PFSK-1 (cell line): ENCODE data around the gene SKA3. TPM values are rescaled to one million over a fixed set of nuclear protein-coding genes. Genes with fewer than 3 reads are reported as not detected.

Source experiments
- FOXP2 ChIP-seq: optimal IDR thresholded peaks from 2 replicates; pipeline ENCODE3; 2011; ENCODE audit warnings: borderline replicate concordance, control low read depth, inconsistent platforms; ENCODE audit not compliant: insufficient read depth; ENCODE audit errors: extremely low read length, extremely low read depth
- POLR2AphosphoS5 ChIP-seq: IDR thresholded peaks from 2 replicates; pipeline ENCODE4 v1.6.1; 2012; ENCODE audit warnings: low read depth, mild to moderate bottlenecking, control low read depth, low read length, moderate library complexity
- SIN3A ChIP-seq: IDR thresholded peaks from 2 replicates; pipeline ENCODE4 v1.6.1; 2012; ENCODE audit warnings: mild to moderate bottlenecking, low read length, moderate library complexity, borderline replicate concordance; ENCODE audit not compliant: insufficient read depth
- TAF1 ChIP-seq: IDR thresholded peaks from 2 replicates; pipeline ENCODE4 v1.6.1; 2012; ENCODE audit warnings: low read length, control low read depth, borderline replicate concordance; ENCODE audit not compliant: insufficient read depth
- polyA plus RNA-seq: library from polyadenylated mRNA; unstranded; fragments of >200 nt; gene quantifications from one replicate; pipeline ENCODE4 v1.2.1, GENCODE V29; 2012; ENCODE audit warnings: low read depth, missing spikeins; ENCODE audit not compliant: insufficient read length
- TF ChIP-seq, protein P1 (sequence below), 2 experiments: IDR thresholded peaks; 2 replicates each; pipeline versions ENCODE4 v1.6.1 to v1.8.0; 2011 to 2012; ENCODE audit warnings: low read depth in 2 of 2, low read length in 2 of 2, control low read depth in 1 of 2, inconsistent platforms in 1 of 2, mild to moderate bottlenecking in 1 of 2, moderate library complexity in 1 of 2; ENCODE audit not compliant: insufficient read depth in 1 of 2

Gene SKA3
- 13.1 TPM for polyA plus RNA-seq

- peak; percentile 75 for TF ChIP-seq TAF1
- TF ChIP-seq POLR2AphosphoS5: peak; percentile 88
- TF ChIP-seq SIN3A: no peak
- TF ChIP-seq FOXP2: peak; percentile 10
- TF ChIP-seq, protein P1, sequence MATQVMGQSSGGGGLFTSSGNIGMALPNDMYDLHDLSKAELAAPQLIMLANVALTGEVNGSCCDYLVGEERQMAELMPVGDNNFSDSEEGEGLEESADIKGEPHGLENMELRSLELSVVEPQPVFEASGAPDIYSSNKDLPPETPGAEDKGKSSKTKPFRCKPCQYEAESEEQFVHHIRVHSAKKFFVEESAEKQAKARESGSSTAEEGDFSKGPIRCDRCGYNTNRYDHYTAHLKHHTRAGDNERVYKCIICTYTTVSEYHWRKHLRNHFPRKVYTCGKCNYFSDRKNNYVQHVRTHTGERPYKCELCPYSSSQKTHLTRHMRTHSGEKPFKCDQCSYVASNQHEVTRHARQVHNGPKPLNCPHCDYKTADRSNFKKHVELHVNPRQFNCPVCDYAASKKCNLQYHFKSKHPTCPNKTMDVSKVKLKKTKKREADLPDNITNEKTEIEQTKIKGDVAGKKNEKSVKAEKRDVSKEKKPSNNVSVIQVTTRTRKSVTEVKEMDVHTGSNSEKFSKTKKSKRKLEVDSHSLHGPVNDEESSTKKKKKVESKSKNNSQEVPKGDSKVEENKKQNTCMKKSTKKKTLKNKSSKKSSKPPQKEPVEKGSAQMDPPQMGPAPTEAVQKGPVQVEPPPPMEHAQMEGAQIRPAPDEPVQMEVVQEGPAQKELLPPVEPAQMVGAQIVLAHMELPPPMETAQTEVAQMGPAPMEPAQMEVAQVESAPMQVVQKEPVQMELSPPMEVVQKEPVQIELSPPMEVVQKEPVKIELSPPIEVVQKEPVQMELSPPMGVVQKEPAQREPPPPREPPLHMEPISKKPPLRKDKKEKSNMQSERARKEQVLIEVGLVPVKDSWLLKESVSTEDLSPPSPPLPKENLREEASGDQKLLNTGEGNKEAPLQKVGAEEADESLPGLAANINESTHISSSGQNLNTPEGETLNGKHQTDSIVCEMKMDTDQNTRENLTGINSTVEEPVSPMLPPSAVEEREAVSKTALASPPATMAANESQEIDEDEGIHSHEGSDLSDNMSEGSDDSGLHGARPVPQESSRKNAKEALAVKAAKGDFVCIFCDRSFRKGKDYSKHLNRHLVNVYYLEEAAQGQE (IDR thresholded peaks at IDR 0.05; ENCODE audit: insufficient read depth in 1 of 2, low read depth in 2 of 2, low read length in 2 of 2): 0 out of 4 replicates have a peak, but pooled peaks of 1 of the 2 experiments have one; percentile 24
These were observed at the start of gene SKA3, which contains the start of gene MRPL57 for GRCh38 chr13:21176215-21176981. Gene SKA3 (minus strand): TSS chr13:21176552. CDS start chr13:21176477, 75 bp downstream. Gene MRPL57 (plus strand): TSS chr13:21176658. CDS start chr13:21176917, 259 bp downstream.

GRCh38 chr13:21225082-21225481 lies 48.7 kb upstream of the SKA3 start:
- TF ChIP-seq POLR2AphosphoS5 (no peak), TAF1 (no peak), FOXP2 (no peak), SIN3A (no peak)
- TF ChIP-seq, protein P1 (IDR thresholded peaks at IDR 0.05; ENCODE audit: insufficient read depth in 1 of 2, low read depth in 2 of 2, low read length in 2 of 2): no peak

DNA sequence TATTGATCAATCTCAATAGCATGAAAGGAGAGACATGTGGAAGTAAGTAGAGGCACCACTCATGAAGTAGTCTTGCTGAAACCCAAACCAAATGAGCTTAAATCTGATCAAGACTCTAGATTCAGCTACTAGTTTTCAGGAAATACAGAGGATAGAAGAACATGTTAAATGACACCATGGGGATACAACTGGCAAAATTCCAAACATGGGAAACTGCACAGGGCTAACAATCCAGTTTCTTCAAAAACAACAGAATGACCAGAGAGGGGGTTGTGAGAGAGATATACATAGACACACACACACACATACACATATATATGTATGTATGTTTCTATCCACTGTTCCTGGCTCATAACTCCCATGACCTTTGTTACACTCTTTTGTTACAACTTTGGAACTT lies 44.9 kb upstream of the SKA3 start:
- TF ChIP-seq TAF1 (no peak), SIN3A (no peak), FOXP2 (no peak), POLR2AphosphoS5 (no peak)
- TF ChIP-seq, protein P1 (IDR thresholded peaks at IDR 0.05; ENCODE audit: insufficient read depth in 1 of 2, low read depth in 2 of 2, low read length in 2 of 2): no peak

DNA sequence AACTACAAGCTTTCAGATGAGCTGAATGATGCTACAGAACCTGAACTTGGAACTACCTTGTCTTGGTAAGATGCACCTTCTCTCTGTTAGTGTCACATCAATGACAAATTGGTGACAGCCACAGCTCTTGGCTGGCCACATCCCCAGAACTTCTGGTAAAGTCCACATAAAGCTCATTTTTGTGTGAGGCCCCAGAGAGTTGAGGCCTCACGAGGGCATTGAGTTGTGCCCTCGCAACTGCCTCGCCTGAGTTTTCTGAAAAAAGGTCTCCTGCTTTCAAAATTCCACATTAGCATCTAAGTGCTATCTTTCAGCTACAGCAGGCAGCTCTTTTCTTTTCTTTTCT lies 42.7 kb upstream of the SKA3 start:
- TF ChIP-seq FOXP2: no peak
- no peak for TF ChIP-seq SIN3A
- no peak for TF ChIP-seq POLR2AphosphoS5
- TF ChIP-seq, protein P1 (IDR thresholded peaks at IDR 0.05; ENCODE audit: insufficient read depth in 1 of 2, low read depth in 2 of 2, low read length in 2 of 2): no peak
- TF ChIP-seq TAF1: no peak
